ENCODE data around the gene RIN1. TPM values are rescaled to one million over a fixed set of nuclear protein-coding genes. Genes with fewer than 3 reads are reported as not detected.

RIN1 gene
- total and polyA plus RNA-seq, 2 donors (not counting 3 experiments of a cell fraction or from before 2014, with no cell fraction given), result 4.4 to 10.2 TPM

- Histone ChIP-seq H3K9me3 (replicated peaks; ENCODE audit: control insufficient read depth, insufficient read depth, low read length) (no peaks in the 10 kb centered on the region), H3K9me1 (replicated peaks; ENCODE audit: control insufficient read depth, extremely low read depth, insufficient read depth, low read length) (no peaks in the 10 kb centered on the region), H3K27ac (ENCODE audit: insufficient read depth, low read depth, low read length) (no peak overlapping the region), H3K4me3 (replicated peaks in 1 of 3; ENCODE audit: insufficient read depth in 1 of 3, low read depth in 1 of 3, low read length in 3 of 3) (no peak overlapping the region), H3K4me1 (ENCODE audit: control insufficient read depth, extremely low read depth, insufficient read depth, low read length) (peaks cover 14% of the 10 kb centered on the region), H4K20me1 (replicated peaks; ENCODE audit: control insufficient read depth, extremely low read depth, insufficient read depth, low read length) (no peaks in the 10 kb centered on the region), H3K79me2 (ENCODE audit: control insufficient read depth, insufficient read depth, low read length) (peaks cover 19% of the 10 kb centered on the region), H3K27me3 (ENCODE audit: control insufficient read depth in 2 of 2, insufficient read depth in 2 of 2, low read length in 2 of 2) (no peaks in the 10 kb centered on the region), H3K9ac (replicated peaks; ENCODE audit: extremely low read depth, insufficient read depth, low read length) (no peak overlapping the region), H2AFZ (ENCODE audit: low read depth, low read length) (no peak overlapping the region), H3K4me2 (ENCODE audit: insufficient read depth, low read length) (no peak overlapping the region), H3K36me3 (ENCODE audit: control insufficient read depth in 2 of 2, extremely low read depth in 1 of 2, insufficient read depth in 2 of 2, low read length in 2 of 2) (peaks cover 0 to 21% of the 10 kb centered on the region in 2 experiments)
- TF ChIP-seq POLR2A (IDR thresholded peaks at IDR 0.05; ENCODE audit: low read depth, low read length) (no peak), FOS (IDR thresholded peaks at IDR 0.05; ENCODE audit: borderline replicate concordance, insufficient read depth, low read length) (no peak), MYC (IDR thresholded peaks at IDR 0.05; ENCODE audit: low read depth, low read length) (no peak), GATA2 (IDR thresholded peaks at IDR 0.05; ENCODE audit: insufficient read depth, insufficient read length, low read depth, low read length) (no peak), MAX (IDR thresholded peaks at IDR 0.05; ENCODE audit: insufficient read depth, insufficient read length) (no peak), JUN (IDR thresholded peaks at IDR 0.05; ENCODE audit: borderline replicate concordance, insufficient read depth, insufficient read length, low read depth) (no peak), EZH2 (IDR thresholded peaks at IDR 0.05; ENCODE audit: borderline replicate concordance, low read depth, low read length, severe bottlenecking) (no peak), CTCF (IDR thresholded peaks at IDR 0.05; ENCODE audit: extremely low read depth in 1 of 2, insufficient read depth in 1 of 2, low read depth in 1 of 2, low read length in 2 of 2) (no peak), POLR2AphosphoS5 (IDR thresholded peaks at IDR 0.05; ENCODE audit: insufficient read depth, low read depth, low read length) (no peak)
- POLR2A ChIA-PET, result no interaction called here
- CTCF ChIA-PET, result no interaction called here
- intact Hi-C loops (cut with micrococcal nuclease) (no loop called here), dilution Hi-C loops (cut with MboI; ENCODE audit: extremely low pct_ligation_motif_present, low sequenced_read_pairs) (no loop called here)
- FAIRE-seq (no peak), DNase-seq (ENCODE audit: low read depth, low spot score) (no peak)
- no TSS peak for BruUV-seq (replicated peaks)
Observed at GRCh38 chr11:66343176-66343575, 6.9 kb upstream of the RIN1 start.

Measured in endothelial cell of umbilical vein (primary cell).